HG03575 (cell line): ENCODE results near the gene NHSL2.

ENCODE experiments used
- ATAC-seq: cut with Tn5 transposase; IDR thresholded peaks from one replicate; pipeline ENCODE4 v1.9.1; 2021; ENCODE audit not compliant: unreplicated experiment, insufficient number of reproducible peaks, low FRiP score; ENCODE audit errors: extremely low read depth

The NHSL2 gene

DNA sequence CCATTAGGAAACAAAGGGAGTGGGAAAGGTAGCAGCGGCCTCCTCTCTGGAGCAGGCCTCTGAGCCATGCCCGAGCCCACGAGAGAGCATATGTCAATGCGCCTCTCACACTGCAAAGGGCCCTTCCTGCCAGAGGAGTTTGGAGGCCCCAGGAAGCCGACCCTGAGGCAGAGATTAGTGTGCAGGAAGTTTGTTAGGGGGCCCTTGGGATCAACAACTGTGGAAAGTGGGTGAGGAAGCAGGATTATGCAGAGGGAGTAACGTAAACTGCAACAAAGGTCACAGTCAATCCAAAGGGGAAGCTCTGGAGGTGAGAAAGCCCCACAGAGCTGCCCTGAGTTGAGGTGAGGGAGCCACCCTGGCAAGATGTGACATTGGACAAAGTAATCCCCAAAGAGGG lies 203.7 kb downstream of the NHSL2 start:
- no peak for ATAC-seq

DNA sequence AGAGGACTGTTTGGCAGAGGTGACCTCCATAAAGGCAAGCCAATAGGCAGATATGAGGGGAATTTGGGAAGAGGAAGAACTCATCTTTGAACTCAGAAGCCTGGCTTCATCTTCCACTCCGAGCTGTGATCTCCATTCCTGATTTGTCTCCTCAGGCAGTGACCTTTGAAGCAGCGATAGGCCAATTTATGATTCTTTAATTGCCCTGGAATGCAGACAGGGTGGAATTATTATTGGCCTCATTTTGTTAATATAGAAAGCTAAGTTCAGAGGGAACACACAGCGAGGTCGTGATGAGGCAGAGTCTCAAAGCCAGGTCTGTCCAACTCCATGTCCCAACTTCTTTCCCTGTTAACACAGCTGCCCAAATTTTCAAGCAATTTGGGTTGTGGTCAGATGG lies 204.2 kb downstream of the NHSL2 start:
- no peak for ATAC-seq

DNA sequence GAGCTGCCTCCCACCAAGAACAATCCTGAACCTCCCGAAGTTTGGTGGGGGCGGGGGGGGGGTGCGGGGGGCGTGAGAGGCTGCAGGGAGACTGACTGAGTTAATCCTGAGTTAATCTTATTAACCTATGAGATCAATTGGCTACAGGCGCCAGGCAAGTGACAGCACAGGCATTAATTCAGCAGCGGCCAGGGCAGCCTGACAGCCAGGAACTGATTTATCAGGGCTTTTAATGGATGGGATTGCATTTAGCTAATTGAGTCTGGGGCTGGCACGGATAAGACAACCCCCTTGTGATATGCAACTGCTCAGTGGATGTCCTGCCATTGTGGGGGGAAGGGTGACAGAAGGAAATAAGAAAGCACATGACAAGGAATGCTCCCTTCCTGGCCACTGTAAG lies 204.7 kb downstream of the NHSL2 start:
- ATAC-seq = no peak

DNA sequence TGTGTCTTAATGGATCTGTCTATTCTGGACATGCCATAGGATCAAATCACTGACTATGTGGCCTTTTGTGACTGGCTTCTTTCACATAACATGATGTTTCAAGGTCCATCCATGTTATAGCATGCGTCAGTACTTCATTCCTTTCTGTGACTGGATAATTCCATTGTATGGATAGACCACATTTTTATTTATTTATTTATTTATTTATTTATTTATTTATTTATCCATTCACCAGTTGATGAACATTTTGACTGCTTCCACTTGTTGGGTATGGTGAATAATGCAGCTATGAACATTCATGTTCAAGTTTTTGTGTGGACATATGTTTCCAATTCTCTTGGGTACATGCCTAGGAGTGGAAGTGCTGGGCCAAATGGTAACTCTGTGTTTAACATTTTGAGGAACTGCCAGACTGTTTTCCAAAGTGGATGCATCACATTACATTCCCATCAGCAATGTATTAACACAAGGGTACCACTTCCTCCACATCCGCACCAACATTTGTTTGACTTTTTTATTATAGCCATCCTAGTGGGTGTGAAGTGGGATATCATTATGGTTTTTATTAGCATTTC lies 207.1 kb downstream of the NHSL2 start:
- no peak for ATAC-seq

DNA sequence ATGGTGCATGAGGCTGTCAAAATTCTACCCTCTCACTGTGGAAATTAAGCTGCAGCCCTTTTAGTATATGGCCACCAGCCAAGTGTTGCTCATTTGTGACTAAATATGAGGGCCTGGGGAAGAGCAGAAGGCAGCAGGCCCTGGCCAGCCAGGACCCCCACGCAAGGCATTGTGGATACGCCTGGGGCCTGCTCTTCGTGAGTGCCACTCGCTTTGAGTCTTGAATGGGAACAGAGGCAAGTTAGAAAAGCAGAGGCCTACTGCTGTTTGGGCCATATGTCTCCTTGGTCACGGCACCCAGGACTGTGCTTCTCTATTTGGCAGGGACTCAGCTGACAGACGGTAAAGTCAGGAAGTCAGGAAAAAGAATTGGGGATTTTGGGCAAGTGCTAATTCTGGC lies 210.2 kb downstream of the NHSL2 start:
- no peak for ATAC-seq

DNA sequence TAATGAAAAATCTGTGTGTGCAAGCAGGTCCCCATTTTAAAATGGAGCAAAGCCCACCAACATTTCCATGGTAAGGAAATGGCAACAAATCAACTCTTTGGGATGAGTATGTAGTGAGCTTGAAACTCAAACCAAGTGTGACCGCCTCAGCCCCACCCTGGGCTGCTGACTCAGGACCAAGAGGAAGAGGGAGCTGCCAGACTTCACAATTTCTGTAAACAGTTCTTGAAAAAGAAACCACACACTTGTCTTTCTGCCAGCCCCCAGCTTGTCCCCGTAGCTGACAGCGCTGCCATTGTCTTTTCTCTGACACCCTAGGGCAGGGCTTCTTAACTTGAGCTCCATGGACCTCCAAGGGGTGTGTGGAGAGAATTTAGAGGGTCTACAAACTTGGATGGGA lies 210.7 kb downstream of the NHSL2 start:
- ATAC-seq = no peak

DNA sequence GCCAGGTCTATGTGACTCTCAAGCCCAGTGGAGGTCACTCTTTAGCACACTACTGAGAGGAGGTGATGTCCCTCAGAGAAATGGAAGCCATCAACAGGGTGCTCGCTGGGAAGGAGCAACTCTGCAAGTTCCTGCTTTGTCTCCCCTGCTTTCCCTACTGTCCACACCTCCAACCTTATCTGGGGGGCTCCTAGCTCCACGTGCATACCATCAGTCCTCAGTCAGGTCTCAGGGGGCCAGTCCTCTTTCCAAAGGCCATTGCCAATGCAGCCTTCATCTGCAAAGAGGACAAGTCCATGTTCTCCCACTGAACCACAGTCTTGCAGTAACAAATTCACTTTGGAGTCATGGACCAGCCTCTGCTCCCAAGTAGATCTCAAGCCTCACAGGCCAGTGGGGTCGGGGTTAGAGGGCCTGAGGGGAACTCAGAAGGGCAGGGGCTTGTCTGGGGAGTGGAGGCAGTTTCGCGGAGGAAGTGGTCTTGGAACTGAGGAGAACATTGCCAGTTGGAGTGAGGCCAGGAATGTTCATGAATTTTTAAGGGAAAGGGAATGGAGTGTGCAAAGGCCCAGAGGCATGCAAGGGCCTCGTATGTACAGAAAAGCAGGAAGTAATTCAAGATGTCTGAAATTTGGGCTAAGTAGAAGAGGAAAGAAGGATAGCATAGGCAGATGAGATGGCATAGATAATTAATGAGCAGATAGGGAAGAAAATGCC lies 212.1 kb downstream of the NHSL2 start:
- ATAC-seq = no peak

DNA sequence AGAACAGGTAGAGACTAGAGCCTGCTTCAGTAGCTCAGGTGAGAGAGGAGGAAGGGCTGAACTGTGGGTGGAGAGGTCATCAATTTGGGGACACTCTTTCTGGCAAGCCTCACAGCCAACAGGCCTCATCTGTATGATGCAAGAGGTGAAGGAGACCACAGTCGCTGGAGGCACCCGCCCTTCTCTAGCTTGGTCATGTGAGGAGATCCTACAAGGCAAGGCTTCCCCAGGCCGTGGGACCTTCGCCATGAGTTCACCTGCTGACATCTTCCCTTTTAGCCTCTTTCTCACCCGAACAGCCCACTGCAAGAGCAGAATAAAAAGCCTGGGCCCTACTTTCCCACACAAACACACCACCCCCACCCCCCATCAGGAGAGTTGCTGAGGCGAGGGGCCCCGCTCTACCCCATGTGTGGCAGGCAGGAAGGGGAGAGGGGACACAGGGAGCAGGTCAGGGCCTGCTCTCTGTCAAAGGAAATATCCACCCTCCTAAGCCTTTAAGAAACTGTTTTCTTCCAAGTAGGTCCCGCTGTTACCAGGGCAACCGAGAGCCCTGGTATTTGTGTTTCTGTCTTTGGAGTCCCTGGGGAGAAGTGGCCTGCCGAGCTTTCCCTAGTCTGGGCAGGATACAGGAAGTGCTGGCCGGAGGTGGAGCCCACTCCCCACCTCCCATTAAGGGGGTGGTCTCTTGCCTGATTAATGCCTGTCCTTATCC lies 213.0 kb downstream of the NHSL2 start:
- ATAC-seq = no peak

DNA sequence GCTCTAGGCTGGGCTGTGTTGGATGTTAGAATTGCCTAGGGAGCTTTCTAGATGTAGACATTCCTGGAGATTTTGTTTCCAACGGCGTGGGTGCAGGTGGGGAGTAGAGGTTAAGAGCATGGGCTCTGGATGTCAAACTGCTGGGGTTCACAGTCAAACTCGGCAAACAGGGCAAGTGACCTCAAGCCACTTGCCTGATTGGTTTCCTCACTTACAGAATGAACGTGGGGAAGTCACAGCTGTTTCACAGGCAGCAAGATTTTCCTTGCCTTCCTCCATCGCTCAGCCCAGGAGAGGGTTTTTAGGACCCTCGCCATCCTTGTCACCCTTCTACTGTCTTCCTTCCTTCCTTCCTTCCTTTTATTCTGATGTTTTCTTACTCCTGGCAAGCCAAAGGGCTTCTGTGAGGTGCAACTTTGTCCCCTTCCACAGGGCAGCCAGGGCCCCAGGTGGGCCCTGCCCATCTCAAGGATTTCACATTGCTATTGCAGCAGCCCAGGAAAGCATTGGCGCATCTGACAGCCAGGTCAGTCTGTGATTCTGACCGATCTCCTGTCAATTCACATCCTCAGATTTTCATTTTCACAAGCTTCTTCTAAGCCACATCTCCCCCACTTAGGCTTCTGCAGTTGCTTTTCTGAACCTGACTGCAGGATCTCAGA lies 214.0 kb downstream of the NHSL2 start:
- no peak for ATAC-seq

DNA sequence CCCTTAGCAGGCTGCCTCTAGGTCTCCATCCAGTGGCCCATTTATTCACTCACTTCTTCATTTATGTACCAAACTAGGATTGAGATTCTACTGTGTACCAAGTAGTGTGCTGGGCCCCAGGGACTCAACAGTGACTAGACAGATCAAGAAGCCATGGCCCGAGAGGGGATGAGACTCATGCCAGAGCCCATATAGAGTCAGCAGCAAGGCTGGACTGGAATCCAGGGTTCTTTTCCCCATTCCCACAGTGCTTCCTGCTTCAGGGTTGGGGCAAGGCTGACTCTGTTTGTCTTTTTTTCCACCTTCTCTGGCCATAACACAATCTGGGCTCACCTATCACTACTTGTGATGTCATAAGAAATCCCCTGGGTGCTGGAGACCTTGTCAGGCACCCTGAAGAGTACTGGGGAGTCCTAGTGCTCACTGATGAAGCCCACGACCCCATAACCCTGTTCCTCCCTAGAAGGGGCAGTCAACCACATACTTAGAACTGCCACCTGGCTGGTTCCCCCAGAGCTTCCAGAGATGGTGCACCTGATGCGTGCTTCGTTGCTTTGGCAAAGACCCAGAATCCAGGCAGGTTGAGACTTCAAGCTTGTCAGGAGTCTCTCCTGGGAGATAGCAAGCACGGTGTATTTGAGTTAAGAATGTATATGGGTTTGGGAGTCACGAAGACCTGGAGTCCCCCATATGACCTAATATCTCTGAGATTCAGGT lies 214.8 kb downstream of the NHSL2 start:
- ATAC-seq = no peak

DNA sequence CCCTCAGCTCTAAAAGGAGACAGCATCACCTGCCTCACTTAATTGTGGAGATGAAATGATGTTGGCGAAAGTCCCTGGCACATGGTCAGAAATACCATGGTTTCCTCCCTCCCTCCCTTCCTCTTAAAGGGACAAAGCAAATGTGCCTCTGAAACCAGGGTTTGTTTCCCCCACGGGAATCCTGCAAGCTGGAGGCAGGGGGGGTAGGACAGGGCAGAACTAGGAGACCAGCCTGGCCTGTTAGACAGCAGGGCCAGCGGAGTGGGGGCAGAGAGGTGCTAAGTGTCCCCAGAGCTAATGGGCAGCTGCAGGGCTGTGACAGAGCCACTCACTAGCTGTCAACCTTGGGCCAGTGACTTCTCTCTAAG lies 215.4 kb downstream of the NHSL2 start:
- no peak for ATAC-seq

DNA sequence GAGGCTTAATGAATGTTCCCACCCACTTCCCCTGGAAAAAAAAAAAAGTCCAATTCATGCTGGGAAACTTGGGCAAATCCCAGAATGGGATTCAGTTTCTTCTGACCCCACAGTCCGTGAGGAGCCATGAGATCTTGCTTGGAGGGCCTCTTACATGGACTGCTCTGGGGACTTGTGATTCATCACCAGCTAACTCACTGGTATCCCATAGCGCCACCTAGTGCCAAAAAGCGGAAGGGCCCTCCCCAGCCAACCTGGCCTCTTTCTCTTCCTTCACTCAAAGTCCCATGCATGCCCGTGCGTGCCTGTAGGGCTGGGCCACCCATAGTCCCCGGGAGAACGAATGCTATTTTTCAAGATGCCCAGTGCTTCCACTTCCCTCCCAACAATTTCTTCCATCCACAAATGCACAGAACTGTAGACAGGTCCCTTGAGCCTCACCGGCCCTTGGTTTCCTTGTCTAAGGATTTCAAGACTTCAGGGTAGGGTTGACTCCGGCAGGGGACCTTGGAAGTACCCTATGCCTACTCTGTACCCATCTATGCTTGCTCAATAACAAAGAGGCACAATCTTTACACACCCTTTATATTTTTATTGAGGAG lies 216.0 kb downstream of the NHSL2 start:
- peak; percentile 72 for ATAC-seq

DNA sequence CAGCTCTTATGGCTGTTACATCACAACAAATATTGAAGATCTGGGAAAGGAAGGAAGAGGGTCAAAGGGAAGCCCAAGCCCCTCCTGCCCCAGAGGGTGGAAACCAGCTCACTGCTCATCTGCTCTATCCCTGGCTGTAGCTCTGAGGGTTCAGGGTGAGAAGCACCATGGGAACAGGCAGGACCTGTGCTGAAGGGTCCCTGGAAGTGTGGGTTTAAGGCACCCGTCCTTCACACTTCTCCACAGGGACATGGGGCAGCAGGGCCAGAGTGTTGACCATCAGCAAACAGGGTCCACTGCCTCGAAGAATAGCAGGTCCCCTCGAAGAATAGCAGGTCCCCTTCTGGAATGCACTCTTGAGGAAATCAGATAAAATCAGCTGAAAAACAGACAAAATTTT lies 216.7 kb downstream of the NHSL2 start:
- ATAC-seq = no peak

DNA sequence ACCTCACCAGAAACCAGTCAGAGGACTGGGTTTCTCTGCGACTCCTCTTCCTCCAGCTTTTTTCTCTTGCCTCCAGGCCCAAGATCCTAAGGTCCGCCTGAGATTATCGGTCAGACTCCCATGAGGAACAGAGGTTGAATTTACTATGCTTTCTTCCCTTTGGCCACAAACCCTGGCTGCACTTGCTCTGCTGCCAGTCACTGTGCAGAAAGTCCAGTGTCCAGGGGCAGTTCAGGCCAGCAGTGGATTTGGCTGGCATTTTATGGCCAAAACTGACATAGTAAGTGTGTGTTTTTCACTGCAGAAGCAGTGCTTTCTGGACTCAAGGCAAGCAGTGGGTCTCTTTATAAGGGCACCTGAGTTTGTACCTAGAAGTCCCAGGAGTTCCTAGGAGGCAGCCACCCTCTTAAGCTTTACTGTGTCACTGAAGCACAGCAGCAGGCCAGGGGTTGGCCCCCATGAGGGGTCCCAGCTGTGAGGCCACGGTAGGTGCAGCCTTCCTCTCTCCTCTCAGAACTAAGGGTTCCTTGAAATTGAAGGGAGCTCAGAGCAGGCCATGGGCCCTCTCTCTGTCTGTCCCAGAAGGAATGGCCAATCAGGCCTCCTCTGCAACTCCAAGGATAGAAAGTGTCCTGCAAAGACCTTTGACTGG lies 217.7 kb downstream of the NHSL2 start:
- no peak for ATAC-seq

DNA sequence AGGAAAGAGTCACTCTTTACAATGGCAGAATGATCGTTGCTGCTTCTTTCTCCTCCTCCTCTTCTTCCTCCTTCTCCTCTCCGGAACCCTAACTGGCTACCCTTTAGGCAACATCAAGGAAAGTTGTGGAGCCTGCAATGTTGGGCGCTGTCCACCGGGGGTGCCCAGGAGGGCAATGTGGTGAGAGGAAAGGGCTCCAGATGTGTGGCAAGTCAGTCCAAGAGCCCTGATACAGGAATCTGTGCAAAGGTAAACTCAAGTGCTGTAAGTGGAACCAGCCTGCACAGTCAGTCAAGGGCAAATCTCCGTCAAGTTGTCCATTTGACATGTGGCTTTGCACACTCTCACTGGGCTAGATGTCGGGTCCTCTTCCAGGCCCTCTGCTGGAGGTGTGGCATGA lies 218.2 kb downstream of the NHSL2 start:
- ATAC-seq = no peak

DNA sequence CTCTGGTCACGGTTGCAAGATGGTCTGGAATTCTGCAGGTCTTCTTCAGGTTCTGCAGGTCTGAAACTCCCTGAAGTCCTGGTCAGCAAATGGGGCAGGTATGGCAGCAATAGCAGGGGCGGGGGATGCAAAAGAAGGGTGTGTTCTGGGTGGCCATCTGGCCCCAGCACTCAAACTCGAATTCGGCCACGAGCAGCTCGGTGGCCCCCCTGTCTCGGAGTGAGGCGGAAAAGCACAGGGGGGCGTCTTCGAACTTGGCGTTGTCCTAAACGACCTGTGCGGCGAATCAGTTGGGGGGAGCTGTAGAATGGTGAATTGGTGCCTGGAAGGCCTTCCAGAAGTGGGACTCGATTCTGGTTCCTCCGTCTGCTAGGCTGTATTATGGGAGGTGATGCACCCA lies 219.0 kb downstream of the NHSL2 start:
- ATAC-seq = no peak

DNA sequence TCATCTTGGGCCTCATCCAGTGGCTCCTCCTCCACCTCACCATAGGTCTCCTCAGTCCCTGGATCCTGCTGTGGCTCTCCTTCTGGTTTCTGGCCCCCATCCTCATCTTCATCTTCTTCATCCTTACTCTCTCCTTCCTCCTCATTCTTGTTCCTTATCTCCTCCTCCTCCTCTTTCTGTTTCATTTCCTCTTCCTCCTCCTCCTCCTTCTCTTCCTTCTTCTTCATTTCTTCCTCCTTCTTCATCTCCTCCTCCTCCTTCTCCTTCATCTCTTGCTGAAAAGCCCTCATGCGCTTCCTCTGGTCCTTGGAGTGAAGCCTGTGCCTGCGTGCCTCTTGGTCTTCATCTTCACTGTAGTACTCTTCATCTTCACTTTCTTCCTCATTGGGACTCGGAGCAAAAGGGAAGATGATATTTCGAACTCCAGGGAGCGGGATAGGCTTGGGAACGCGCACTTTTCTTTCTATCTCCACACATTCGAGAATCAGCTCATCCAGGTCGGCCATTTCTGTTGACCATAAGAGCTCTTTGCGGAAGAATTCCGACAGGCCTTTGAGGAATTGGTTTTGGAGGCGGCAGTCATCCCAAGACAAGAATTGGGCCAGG lies 219.6 kb downstream of the NHSL2 start:
- ATAC-seq = no peak

DNA sequence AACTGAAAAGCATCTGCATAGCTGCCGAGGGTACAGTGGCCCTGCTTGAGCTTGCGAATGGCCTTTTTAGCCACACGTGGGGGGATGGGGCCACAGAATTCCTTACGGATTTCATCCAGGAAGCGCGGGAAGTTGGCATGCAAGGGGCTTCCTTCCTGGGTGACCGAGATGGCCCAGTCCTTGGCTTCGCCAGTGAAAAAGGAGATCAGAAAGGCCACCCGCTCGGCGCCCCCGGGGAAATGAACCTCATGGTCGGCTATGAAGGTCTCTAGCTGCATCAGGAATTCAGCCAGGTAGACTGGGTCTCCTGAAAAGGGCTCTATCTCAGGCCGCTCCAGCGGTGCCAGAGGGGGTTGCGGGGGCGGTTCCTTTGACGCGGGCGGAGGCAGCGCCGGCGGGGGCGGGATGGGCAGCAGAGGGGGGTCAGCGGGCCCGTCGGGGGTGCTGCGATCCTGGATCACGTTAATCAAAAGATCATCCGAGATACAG lies 220.2 kb downstream of the NHSL2 start:
- no peak for ATAC-seq
